Measurements from ENCODE around the gene DNAJC16. TPM values are rescaled to one million over a fixed set of nuclear protein-coding genes. Genes with fewer than 3 reads are reported as not detected.

The DNAJC16 gene
- total and polyA plus RNA-seq, 9 of the 15 experiments (the other 6 are each of a cell fraction or from before 2014, with no cell fraction given) = 6.9 to 16.8 (median 12.8) TPM

DNA sequence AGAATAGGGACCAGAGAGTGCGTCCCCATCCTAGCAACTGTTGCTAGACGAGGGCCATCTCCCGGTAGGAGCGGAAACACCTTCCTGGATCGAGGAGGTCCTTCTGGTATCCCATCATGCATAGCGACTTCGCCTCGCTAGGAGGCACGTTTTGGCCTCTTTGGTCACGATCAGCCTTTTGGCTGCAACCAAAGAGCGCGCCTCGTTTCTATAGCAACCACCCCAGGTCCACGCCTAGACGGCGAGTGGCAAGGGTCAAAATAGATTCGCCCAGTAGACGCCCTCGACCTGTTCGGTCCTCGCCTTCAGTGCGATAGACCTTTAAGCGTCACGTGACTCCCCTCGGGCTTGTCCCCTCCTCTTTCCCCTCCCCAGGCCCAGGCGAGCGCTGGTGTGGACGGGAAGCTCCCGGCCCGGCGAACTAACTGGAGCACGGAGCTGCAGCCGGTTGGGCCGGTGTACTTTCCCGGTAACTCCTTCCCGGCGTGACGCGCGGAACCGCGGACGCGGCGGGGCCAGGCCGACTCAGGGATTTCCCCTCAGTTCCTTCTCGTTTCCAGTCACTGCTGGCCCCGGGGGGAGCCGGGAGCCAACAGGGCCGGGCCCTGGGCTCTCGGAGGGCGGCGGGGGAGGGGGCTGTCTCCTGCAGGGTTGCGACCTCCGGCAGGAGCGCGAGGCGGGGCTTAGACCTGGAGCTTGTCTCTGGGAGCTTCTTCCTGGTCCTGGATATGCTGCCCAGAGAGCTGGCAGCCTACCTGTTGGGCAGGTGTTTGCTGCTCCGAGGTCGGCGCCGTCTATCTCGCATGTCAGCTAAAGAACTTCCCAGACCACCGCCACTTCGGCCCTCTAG, at the start of gene DNAJC16 (continued):
- TF ChIP-seq, protein P1, sequence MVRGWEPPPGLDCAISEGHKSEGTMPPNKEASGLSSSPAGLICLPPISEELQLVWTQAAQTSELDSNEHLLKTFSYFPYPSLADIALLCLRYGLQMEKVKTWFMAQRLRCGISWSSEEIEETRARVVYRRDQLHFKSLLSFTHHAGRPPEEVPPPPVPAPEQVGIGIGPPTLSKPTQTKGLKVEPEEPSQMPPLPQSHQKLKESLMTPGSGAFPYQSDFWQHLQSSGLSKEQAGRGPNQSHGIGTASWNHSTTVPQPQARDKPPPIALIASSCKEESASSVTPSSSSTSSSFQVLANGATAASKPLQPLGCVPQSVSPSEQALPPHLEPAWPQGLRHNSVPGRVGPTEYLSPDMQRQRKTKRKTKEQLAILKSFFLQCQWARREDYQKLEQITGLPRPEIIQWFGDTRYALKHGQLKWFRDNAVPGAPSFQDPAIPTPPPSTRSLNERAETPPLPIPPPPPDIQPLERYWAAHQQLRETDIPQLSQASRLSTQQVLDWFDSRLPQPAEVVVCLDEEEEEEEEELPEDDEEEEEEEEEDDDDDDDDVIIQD (CRISPR knock-in tag; IDR thresholded peaks at IDR 0.05) = no peak
- peak; percentile 84 for TF ChIP-seq SMAD4 (CRISPR knock-in tag; conservative IDR thresholded peaks at IDR 0.05)
- TF ChIP-seq, protein P2, sequence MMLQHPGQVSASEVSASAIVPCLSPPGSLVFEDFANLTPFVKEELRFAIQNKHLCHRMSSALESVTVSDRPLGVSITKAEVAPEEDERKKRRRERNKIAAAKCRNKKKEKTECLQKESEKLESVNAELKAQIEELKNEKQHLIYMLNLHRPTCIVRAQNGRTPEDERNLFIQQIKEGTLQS (IDR thresholded peaks at IDR 0.05) = peak; percentile 68; the same call in 1 of the 2 replicates
- TF ChIP-seq, protein P2 (CRISPR knock-in tag; conservative IDR thresholded peaks at IDR 0.05) = peak; percentile 59
- TF ChIP-seq, protein P3, sequence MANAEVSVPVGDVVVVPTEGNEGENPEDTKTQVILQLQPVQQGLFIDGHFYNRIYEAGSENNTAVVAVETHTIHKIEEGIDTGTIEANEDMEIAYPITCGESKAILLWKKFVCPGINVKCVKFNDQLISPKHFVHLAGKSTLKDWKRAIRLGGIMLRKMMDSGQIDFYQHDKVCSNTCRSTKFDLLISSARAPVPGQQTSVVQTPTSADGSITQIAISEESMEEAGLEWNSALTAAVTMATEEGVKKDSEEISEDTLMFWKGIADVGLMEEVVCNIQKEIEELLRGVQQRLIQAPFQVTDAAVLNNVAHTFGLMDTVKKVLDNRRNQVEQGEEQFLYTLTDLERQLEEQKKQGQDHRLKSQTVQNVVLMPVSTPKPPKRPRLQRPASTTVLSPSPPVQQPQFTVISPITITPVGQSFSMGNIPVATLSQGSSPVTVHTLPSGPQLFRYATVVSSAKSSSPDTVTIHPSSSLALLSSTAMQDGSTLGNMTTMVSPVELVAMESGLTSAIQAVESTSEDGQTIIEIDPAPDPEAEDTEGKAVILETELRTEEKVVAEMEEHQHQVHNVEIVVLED (CRISPR knock-in tag; IDR thresholded peaks at IDR 0.05) = peak; percentile 93
- TF ChIP-seq CBX3 (IDR thresholded peaks at IDR 0.05; ENCODE audit: borderline replicate concordance in 1 of 2, low read length in 2 of 2) = peak in 1 of 2 experiments; percentile 74; a peak in 1 of 3 replicates
- peak; percentile 78; the same call in 1 of the 2 replicates for TF ChIP-seq LEF1 (IDR thresholded peaks at IDR 0.05)
- peak; percentile 100 for TF ChIP-seq RFX1 (IDR thresholded peaks at IDR 0.05)
- TF ChIP-seq TRIM28 (IDR thresholded peaks at IDR 0.05) = 0 out of 2 replicates have a peak, but pooled peaks have one; percentile 26
- TF ChIP-seq, protein P4, sequence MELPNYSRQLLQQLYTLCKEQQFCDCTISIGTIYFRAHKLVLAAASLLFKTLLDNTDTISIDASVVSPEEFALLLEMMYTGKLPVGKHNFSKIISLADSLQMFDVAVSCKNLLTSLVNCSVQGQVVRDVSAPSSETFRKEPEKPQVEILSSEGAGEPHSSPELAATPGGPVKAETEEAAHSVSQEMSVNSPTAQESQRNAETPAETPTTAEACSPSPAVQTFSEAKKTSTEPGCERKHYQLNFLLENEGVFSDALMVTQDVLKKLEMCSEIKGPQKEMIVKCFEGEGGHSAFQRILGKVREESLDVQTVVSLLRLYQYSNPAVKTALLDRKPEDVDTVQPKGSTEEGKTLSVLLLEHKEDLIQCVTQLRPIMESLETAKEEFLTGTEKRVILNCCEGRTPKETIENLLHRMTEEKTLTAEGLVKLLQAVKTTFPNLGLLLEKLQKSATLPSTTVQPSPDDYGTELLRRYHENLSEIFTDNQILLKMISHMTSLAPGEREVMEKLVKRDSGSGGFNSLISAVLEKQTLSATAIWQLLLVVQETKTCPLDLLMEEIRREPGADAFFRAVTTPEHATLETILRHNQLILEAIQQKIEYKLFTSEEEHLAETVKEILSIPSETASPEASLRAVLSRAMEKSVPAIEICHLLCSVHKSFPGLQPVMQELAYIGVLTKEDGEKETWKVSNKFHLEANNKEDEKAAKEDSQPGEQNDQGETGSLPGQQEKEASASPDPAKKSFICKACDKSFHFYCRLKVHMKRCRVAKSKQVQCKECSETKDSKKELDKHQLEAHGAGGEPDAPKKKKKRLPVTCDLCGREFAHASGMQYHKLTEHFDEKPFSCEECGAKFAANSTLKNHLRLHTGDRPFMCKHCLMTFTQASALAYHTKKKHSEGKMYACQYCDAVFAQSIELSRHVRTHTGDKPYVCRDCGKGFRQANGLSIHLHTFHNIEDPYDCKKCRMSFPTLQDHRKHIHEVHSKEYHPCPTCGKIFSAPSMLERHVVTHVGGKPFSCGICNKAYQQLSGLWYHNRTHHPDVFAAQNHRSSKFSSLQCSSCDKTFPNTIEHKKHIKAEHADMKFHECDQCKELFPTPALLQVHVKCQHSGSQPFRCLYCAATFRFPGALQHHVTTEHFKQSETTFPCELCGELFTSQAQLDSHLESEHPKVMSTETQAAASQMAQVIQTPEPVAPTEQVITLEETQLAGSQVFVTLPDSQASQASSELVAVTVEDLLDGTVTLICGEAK (IDR thresholded peaks at IDR 0.05) = peak; percentile 91
- TF ChIP-seq, protein P4 (CRISPR knock-in tag; IDR thresholded peaks at IDR 0.05) = no peak
- no peak for TF ChIP-seq SLC30A9 (CRISPR knock-in tag; IDR thresholded peaks at IDR 0.05)

Measured in K562 (cell line).